ENCODE measurements around the gene ZDHHC4. TPM values are rescaled to one million over a fixed set of nuclear protein-coding genes. Genes with fewer than 3 reads are reported as not detected.

ZDHHC4 gene
- total and polyA plus RNA-seq, 9 of the 15 experiments (the other 6 are each of a cell fraction or from before 2014, with no cell fraction given), result 33.4 to 106 (median 58.3) TPM

DNA sequence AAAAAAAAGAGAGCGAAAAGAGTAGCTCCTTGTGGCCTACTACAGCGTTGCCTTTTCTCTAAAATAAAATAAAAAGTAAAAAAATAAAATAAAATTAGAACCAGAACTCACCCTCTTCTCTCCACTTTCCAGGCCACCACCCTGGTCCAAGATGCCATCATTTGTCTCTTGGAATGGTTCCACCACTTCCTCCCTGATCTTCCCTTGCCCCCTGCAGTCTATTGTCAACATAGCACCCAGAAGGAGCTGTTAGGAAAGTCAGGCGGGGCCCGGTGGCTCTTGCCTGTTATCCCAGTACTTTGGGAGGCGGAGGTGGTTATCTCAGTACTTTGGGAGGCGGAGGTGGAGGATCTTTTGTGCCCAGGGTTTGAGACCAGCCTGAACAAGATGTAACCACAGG, 18.4 kb upstream of the ZDHHC4 start (continued):
- TF ChIP-seq RAD21 (CRISPR knock-in tag; conservative IDR thresholded peaks at IDR 0.05 in 1 of 2, IDR thresholded peaks at IDR 0.05 in 1 of 2), result peak; percentile 45 to 60
- no peak for TF ChIP-seq PHB (CRISPR knock-in tag; IDR thresholded peaks at IDR 0.05)
- TF ChIP-seq REST (IDR thresholded peaks at IDR 0.05; ENCODE audit: borderline replicate concordance), result peak; percentile 51; the same call in 1 of the 2 replicates
- TF ChIP-seq REST (CRISPR knock-in tag; IDR thresholded peaks at IDR 0.05; ENCODE audit: low read depth), result no peak
- TF ChIP-seq SRF (CRISPR knock-in tag; IDR thresholded peaks at IDR 0.05), result peak in 1 of 2 experiments; percentile 60; a peak in 1 of 4 replicates
- TF ChIP-seq TCF3 (CRISPR knock-in tag; IDR thresholded peaks at IDR 0.05), result no peak
- no peak for TF ChIP-seq NFATC3 (IDR thresholded peaks at IDR 0.05)
- TF ChIP-seq ZBTB8A (IDR thresholded peaks at IDR 0.05; ENCODE audit: partially characterized antibody), result no peak
- TF ChIP-seq, protein P1, sequence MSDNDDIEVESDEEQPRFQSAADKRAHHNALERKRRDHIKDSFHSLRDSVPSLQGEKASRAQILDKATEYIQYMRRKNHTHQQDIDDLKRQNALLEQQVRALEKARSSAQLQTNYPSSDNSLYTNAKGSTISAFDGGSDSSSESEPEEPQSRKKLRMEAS (CRISPR knock-in tag; IDR thresholded peaks at IDR 0.05), result no peak
- no peak for TF ChIP-seq ZNF143 (CRISPR knock-in tag; IDR thresholded peaks at IDR 0.05)
- no peak for TF ChIP-seq ZNF717 (CRISPR knock-in tag; IDR thresholded peaks at IDR 0.05)
- TF ChIP-seq, protein P2, sequence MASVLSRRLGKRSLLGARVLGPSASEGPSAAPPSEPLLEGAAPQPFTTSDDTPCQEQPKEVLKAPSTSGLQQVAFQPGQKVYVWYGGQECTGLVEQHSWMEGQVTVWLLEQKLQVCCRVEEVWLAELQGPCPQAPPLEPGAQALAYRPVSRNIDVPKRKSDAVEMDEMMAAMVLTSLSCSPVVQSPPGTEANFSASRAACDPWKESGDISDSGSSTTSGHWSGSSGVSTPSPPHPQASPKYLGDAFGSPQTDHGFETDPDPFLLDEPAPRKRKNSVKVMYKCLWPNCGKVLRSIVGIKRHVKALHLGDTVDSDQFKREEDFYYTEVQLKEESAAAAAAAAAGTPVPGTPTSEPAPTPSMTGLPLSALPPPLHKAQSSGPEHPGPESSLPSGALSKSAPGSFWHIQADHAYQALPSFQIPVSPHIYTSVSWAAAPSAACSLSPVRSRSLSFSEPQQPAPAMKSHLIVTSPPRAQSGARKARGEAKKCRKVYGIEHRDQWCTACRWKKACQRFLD (CRISPR knock-in tag; IDR thresholded peaks at IDR 0.05), result no peak
- no peak for TF ChIP-seq SNIP1 (IDR thresholded peaks at IDR 0.05; ENCODE audit: low read depth)
- TF ChIP-seq, protein P3, sequence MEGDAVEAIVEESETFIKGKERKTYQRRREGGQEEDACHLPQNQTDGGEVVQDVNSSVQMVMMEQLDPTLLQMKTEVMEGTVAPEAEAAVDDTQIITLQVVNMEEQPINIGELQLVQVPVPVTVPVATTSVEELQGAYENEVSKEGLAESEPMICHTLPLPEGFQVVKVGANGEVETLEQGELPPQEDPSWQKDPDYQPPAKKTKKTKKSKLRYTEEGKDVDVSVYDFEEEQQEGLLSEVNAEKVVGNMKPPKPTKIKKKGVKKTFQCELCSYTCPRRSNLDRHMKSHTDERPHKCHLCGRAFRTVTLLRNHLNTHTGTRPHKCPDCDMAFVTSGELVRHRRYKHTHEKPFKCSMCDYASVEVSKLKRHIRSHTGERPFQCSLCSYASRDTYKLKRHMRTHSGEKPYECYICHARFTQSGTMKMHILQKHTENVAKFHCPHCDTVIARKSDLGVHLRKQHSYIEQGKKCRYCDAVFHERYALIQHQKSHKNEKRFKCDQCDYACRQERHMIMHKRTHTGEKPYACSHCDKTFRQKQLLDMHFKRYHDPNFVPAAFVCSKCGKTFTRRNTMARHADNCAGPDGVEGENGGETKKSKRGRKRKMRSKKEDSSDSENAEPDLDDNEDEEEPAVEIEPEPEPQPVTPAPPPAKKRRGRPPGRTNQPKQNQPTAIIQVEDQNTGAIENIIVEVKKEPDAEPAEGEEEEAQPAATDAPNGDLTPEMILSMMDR (IDR thresholded peaks at IDR 0.05 in 2 of 3, conservative IDR thresholded peaks at IDR 0.05 in 1 of 3; ENCODE audit: insufficient read depth in 2 of 3, low read depth in 1 of 3, low read length in 3 of 3), result peak; percentile 63 to 79 (median 79)
- TF ChIP-seq ZNF384 (IDR thresholded peaks at IDR 0.05; ENCODE audit: low read depth, low read length), result peak; percentile 36; the same call in 1 of the 2 replicates
- TF ChIP-seq PRMT5 (CRISPR knock-in tag; IDR thresholded peaks at IDR 0.05), result no peak
- TF ChIP-seq KDM2B (CRISPR knock-in tag; IDR thresholded peaks at IDR 0.05), result no peak
- 0 out of 4 replicates have a peak, but pooled peaks have one; percentile 20 to 26 for TF ChIP-seq FOXK2 (conservative IDR thresholded peaks at IDR 0.05 in 1 of 2, IDR thresholded peaks at IDR 0.05 in 1 of 2; ENCODE audit: low read depth in 2 of 2)
